LNCaP clone FGC (cell line): ENCODE results near the gene MYCL.

Source experiments
- DNase-seq: peaks from one replicate; pipeline ENCODE4 v3.0.0-alpha.2; 2011; ENCODE audit warnings: low read depth
- H3K4me3 ChIP-seq: 2 replicates; pipeline ENCODE4 v1.5.1; 2011; ENCODE audit warnings: mild to moderate bottlenecking, low read depth, low read length, control low read depth
- TF ChIP-seq, protein P1 (sequence below): IDR thresholded peaks from 2 replicates; pipeline ENCODE4 v1.5.1; 2012; ENCODE audit warnings: mild to moderate bottlenecking; ENCODE audit not compliant: control insufficient read depth, insufficient read depth; ENCODE audit errors: extremely low read depth

The MYCL gene

GRCh38 chr1:39895731-39896480 is 5.8 kb downstream of the MYCL start:
- no peak for DNase-seq
- no peak overlapping the region for H3K4me3 ChIP-seq
- TF ChIP-seq, protein P1, sequence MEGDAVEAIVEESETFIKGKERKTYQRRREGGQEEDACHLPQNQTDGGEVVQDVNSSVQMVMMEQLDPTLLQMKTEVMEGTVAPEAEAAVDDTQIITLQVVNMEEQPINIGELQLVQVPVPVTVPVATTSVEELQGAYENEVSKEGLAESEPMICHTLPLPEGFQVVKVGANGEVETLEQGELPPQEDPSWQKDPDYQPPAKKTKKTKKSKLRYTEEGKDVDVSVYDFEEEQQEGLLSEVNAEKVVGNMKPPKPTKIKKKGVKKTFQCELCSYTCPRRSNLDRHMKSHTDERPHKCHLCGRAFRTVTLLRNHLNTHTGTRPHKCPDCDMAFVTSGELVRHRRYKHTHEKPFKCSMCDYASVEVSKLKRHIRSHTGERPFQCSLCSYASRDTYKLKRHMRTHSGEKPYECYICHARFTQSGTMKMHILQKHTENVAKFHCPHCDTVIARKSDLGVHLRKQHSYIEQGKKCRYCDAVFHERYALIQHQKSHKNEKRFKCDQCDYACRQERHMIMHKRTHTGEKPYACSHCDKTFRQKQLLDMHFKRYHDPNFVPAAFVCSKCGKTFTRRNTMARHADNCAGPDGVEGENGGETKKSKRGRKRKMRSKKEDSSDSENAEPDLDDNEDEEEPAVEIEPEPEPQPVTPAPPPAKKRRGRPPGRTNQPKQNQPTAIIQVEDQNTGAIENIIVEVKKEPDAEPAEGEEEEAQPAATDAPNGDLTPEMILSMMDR = no peak

- TF ChIP-seq, protein P1 = no peak
- no peak overlapping the region for H3K4me3 ChIP-seq
- no peak for DNase-seq
Measured at GRCh38 chr1:39894884-39895495, 6.7 kb downstream of the MYCL start.

DNA sequence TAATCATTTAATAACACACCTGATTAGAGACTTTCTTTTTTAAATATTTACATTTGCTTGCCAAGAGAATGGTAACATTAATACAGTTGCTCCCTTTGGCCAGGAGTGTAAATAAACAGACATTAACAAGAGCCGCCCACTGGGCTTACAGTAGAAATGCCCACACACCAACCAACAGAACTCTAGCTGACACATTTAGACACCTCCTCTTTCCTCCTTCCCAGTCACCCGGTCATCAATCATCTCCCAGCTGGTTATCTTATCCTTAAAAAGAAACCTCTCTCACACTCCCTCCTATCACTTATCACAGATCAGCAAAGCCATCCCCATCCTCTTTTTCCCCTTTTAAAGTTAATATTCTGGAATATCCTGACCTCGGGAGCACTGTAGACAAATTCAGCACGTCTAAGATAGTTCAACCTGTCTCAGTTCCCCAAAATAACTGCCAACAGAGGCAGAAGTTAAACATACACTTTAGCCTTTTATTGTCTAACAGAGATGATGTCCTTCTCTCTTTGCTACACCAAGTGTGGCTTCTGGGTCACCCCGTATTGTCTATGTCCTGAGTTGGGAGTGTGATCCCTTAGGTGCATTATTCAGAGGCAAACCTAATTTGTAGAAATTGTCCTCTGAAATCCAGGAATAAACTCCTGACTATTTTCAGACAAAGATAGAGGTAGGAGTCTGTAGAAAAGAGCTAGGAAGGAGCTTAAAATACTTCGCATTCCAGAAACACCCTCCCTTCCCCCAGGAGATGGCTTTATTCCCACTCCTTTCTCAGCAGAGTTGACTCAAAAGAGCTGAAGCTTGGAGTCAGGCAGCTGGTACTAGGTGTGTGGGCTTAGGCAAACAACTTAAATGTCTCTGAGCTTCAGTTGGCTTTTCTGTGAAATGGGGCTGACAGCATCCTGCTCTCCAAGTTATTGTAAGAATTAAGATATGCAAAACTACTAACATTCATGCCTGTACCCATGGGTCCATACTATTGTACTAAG is 8.8 kb downstream of the MYCL start:
- DNase-seq = peak; percentile 77
- no peak overlapping the region for H3K4me3 ChIP-seq
- TF ChIP-seq, protein P1 = no peak

GRCh38 chr1:39890880-39891279 is 10.8 kb downstream of the MYCL start:
- H3K4me3 ChIP-seq = no peak overlapping the region
- TF ChIP-seq, protein P1 = no peak
- DNase-seq = no peak

DNA sequence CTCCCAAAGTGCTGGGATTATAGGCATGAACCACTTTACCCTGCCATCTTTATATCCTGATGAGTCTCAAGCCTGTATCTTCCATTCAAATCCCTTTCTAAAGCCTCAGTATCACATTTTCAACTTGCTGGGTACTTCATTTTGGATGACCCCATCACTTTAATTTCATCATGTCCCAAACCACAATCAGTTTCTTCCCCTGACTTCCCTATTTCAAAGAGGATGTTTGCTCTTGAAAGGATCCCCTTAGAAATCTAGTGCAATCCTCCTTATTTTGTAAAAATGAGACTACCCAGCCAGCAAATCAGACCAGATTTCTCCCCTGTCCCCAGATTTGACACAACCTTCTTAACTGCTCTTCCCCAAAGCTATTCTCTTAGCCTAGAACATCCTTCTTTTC is 11.4 kb downstream of the MYCL start:
- TF ChIP-seq, protein P1 = no peak
- H3K4me3 ChIP-seq = no peak overlapping the region
- DNase-seq = no peak

DNA sequence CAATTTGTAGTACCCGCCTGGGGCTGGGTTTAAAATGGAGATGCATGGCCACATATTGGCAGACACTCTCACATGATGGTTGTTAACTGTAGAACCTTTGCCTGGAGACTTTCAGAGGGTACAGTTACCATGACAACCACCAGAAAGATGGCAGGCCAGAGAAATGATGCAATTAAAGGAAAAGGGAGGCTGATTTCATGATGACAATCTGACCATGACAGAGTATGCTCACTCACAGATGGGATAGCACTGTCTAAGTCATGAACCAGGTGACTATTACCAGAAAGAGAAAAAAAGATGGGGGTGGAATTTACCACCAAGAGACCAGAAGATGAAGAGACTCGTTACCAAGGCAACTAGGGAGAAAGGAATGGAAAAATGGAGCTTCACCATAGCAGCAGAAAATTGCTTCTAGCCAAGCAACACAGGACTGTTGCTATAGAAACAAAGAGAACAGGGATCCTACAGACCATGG is 14.9 kb downstream of the MYCL start:
- TF ChIP-seq, protein P1 = no peak
- DNase-seq = no peak

More for the DNA sequence above, 14.9 kb downstream of the MYCL start:
- no peak overlapping the region for H3K4me3 ChIP-seq
